ENCODE measurements around the gene ACSL6.

The ACSL6 gene

DNA sequence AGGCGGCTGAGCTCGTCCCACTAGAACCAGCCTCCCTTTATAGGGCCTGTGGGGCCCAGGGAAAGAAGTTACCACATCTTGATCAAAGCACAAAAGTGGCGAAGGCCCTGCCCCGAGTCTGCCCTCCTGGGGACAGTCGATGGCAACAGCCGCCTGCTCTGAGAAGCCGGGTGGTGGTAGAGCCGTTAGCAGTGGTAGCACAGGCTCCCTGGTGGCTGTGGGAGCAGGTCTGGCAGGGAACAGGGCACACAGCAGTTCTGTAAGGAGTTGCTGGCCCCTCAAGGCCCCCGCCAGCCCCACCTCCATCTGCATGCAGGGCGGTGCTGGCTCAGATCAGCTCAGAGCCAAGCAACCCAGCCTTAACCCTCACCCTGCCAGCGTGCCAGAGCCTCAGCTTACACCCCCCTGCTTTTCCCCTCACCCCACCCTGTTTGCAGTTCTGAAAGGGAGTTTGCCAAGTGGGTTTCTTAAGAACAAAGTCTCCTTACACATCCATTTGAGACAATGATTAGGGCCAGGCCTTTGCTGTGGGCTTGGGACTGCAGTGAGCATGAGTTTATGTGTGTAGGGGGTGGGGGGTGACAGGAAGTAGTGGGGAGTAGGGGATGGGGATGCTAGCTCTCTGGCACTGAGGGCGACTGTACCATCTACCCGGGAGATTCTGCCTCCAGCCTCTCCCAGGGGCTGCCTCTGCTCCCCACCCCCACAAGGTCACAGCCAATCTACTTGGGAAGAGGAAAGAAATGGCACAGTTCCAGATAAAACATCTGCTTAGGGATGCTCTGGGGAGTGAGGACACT, 11.8 kb downstream of the ACSL6 start:
- no peak for DNase-seq (ENCODE audit: low read depth)

DNA sequence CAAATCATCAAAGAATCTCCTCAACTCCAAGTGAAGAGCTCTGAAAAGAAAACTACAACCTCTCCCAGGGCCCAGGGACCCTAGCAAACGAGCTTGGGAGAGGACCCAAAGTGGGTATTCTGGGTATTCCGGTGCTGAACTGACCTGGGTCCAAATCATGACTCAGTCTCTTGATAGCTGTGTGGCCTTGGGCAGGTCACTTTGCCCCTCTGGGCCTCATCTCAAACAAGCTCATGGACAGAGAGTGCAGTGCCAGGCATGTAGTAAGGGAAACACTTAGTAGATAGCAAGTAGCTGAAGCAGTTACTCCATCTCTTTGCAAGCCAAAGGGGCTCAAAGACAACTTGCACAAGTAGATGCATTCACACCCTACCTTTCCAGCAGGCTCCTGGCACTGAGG, 12.4 kb downstream of the ACSL6 start:
- DNase-seq (ENCODE audit: low read depth): no peak

DNA sequence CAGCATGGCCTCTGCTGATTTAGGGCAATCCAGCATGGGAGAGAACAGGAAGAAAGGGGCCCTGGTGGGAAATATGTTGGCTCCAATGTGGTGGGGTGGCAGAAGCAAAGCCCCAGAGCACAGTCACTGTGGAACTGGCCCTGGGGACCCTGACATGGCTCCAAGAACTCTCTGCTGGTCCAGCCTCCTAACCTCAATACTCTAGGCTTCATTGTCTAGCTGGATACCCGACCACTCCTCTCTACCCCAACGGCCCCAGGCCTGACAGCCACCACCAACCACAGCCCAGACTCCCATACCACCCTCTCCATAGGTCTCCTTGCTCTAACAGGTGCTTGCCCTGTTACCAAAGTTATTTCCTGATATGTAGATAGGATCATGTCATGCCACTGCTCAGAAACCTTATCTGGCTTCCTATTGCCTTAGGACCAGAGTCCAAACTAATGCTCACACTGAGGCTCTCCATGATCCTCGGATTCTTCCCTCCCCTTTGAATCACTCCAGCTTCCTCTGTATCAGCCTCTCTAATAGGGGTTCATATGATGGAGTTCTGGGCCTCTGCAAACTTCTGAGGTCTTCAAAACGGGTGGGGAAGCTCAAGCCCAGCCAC, 12.9 kb downstream of the ACSL6 start:
- DNase-seq (ENCODE audit: low read depth): no peak

DNA sequence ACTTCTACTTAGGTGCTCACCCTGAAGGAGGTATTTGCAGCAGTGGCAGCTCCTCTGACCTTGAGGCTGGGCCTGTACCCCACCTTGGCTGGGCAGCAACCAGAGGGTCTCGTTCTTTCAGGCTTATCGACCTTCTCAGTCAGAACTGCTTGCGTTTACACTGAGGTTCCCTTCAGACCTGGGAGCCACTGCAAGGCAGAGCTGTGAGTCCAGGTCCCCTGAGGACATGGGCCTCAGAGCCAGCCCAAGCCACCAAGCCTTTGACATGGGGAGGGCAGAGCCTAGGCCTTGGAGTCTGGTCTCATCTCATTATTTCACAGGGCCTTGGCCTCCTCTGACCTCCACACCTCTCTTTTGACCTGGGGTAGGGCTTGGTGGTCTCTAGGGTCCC, 13.7 kb downstream of the ACSL6 start:
- DNase-seq (ENCODE audit: low read depth): no peak

DNA sequence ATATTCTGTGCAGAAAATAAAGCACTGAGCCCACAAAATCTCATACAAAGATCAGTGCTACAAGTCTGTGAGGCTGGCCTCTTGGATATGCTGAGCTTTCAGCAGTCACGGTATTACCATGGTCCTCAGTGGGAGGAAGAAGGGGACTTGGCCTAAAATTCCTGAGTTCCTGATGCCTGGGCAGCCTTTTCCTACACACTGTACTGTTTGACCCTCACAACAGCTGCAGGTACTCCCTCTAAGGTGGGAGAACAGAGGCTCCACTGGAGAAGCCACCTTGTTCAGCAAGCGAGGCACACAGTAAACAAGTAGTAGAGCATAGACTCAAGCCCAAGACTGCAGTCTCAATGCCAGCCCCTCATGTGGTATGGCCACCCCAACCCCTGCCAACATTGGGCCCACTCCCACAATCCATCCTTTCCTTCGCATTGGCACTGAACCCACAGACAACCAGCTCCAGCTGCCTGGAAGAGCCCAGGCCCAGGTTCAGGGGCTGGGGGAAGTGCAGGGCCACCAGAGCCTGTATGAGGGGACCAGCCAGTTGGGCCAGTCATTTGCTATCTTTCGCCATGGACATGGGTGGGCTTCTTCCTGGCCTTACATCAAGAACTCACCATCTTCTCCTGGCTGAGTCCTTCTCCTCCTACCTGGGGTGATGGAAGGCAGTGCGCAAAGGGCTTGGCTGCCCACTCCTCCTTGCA, 14.3 kb downstream of the ACSL6 start:
- no peak for DNase-seq (ENCODE audit: low read depth)

DNA sequence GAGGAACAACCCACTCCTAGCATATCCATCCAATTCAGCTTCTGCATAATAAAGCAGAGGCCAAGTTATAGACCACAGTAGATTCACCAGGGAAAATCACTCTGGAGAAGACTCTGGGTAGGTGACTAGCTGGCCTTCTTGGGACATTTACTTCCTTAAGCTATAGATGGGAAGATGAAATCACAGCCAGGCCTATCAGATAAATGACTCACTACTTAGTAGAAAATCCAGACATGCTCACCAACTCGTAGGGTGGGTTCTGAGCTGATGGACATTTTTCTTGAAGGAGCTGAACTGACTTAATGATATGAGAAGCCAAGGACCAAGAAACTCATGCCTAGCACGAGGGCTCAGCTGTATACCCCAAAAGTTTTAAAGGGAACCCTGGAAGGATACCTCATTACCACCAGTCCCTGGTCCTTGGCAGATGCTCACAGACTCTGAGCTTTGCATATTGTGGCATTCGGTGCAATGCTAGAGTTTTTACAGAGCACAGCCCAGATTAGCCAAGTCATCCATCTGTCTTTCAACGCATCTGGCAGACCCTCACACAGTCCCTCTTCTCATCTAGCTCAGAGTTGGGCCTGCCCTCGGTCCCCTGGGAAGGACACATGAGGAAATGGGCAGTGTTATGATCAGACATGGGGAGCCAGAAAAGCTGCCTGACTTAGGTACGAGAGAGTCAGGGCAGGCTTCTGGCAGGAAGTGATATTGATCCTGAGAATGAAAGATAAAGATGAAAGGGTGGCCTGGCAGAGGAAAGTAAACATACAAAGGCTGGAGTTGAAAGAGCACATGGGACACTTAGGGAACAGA, 15.0 kb downstream of the ACSL6 start:
- DNase-seq (ENCODE audit: low read depth): no peak

DNA sequence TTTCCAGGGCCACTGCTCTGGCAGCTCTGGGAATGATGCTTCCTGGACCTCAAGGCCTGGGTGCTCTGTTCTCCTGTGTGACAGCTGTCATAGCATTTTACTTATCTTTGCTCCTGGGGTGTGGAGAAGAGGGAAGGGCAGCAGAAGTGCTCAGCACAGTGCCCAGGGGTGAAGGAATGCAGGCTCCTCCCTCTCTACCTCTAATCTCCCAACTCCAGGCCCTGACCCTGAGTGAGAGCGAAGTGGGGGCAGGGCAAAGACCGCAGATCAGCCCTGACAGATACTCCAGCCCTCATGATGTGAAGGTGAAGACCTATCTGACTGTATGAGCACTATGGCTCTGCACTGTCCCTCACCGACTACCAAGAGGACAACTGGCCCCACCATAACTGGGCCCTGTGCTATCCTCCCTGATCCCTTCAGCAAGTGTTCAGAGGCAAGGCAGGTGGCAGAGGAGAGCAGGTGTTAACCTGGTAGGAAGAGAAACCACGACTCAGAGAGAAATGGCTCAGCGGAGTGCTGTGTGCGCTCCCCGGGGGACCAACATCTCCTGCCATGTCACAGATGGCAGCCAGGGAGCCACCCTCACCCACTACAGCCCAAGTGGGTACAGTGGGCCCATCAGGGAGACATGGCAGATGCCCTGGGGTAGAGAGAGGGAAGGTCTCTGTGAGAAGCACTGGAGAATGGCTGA, 16.8 kb downstream of the ACSL6 start:
- no peak for DNase-seq (ENCODE audit: low read depth)

DNA sequence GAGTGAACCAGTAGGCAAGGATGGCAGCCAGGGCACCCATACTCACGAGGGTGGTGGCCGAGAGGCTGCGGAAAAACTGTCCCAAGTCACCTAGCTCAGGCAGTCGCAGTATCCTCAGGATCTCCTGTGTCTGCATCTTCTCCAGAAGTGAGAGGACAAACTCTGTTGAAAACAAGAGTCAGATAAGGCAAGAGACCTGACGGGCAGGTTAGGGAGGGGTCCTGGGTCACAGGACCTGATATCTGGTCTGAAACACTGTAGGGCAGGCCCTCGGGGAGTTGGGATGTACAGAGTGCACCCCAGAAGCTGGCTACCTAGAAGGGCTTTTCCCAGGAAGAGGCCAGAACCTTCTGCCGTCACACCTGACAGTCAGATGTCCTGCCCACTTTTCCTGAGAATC, 17.4 kb downstream of the ACSL6 start:
- DNase-seq (ENCODE audit: low read depth): no peak

DNA sequence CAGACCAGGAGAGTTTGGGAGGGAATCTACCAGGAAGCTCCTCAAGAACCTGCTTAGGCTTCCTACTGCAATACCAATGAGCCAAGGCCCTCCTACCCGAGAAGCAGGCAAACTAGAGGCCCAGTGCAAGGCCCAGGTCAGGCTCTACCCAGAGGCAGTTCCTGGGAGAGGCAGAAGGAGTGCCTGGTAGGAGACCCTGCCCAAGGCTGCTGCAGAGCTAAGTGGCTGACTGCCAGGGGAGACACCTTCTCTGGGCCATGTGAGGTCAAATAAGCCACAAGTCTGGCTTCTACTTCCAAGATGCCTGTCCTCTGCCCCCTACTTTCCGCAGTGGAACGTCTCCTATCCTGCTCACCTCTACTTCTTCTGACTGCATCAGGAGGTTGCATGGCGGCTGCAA, 17.8 kb downstream of the ACSL6 start:
- no peak for DNase-seq (ENCODE audit: low read depth)

DNA sequence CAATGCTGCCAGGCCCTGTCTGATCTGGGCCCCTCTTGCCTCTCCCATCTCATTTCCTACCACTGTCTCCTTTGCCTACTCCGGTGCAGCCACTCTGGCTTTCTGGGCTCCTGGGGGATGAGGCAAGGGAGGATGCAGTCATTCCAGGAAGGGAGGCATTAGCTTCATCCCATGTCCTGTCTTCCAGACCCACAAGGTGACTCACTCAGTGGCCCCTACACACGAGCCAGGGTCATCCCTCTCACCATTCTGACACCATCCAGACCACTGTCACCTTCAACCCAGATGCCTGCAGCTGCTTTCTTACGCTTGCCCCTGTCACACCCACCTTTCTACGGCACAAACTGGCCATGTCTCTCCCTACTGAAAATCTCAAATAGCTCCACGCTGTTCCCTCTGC, 19.1 kb downstream of the ACSL6 start:
- DNase-seq (ENCODE audit: low read depth): no peak

DNA sequence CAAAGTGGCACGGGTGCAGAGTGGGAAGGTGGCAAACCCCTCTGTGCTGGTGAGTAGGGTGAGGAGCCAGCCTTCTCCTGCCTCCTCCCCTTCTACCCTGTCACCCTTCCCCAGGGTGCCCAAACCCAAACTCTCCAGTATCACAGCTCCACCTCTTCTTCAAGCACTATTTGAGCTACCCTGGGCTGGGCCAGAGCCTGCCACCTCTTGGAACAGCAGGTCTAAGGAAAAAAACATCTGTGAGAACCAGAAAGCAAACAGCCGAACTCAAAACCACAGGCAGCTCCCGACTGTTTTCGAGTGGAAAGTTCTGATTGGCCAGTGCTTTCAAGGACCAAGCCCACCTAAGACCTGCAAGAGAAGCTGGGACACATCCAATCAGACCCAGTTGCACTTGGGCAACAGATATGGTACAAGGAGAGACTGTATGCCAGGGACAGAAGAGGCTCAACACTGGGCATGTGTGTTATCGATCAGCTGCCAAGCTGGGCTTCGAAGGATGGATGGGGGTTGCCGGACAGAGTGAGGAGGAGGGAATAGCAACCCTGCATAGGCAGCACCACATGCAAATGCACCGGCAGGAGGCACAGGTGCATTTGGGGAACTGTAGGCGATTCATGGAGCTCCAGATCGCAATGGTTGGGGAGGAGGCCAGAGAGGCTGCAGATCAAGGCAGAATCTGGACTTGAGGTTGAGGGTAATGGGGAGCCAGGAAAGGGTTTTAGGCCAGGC, 19.7 kb downstream of the ACSL6 start:
- no peak for DNase-seq (ENCODE audit: low read depth)

DNA sequence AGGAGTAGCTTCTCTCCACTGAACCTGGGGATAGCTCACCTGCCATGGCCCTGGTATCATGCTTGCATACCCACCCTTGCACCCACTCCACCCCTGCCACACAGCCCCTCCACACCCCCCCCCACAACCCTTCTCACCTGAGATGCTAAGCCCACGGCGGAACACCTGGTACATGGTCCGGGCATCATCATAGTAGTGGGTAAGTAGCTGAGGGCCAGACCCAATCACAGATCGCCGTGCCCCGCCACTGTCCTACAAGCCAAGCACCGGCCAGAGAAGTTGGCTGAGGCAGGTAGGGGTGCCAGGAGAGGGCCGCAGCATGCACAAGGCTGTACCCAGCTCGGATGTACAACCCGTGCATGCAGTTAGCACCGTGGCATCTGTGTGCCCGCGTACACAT, 20.7 kb downstream of the ACSL6 start:
- no peak for DNase-seq (ENCODE audit: low read depth)

DNA sequence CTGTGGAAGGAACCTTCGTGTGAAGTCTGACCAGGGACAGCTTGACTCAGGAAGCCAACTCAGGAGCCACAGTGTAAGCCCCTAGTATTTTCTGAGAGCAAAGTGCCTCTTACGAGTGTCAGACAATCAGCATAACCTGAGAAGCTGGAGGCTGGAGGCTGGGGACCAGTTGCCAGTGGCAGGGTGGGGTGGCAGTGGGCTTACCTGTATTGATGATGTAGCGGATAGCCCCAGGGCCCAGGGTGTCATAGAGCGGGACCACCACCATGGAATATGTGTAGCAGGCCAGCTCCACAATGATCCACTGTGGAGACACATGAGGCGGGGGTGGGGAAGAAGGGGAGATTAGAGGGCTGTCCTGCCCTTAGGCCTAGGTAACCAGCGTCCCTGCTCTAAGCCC, 22.9 kb downstream of the ACSL6 start:
- DNase-seq (ENCODE audit: low read depth): no peak

DNA sequence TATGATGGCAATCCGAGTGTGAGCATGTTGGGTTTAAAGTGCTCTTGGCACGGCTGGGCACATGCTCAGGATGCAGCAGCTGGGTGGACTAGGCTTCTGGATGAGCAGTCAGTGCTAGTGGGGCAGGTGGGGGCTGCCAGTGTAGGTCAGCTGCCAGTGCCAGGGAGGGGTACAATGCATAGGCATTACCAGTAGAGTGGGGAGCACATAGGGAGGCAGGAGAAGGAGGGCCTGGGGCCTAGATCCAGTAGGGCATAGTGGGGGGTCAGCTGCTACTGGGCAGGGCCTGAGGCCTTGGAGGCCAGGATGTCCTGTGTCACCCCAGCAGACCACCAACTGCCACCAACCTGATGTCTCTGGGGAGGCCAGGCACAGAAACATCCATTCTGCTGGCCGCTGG, 24.2 kb downstream of the ACSL6 start:
- no peak for DNase-seq (ENCODE audit: low read depth)

DNA sequence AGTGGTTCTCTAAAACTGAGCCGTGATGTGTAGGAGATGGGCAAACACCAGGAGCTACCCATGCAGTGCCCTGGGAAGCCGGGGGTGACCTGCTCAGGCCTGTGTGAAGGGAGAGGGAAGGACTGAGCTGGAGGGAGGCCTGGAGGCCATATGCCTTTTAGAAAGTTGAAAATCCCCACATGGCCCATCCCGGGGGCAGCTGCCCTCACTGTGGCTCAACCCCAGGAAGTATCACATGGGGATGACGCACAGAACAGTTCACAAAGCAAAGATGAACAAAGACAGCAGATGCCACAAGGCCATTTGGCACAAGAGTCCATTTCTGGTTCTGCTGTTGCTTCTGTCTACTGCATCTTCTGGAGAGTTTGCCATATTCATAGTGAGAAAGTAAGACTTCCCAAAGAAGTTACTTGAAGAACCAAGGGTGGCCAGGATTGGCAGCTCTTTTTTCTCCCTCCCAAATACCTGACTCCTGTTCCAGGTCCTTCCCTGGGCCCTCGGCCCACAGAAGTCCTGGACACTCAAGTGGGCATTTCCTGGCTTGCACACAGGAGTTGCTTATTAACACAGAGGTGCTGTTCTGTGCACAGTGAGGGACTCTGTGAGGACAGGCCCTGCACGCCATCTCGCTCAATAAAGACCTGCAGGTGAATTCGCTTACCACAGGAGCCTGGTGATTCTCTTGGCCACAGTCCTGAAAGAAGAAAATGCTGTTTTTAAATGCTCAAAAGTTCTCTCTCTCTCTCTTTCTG, 25.1 kb downstream of the ACSL6 start:
- DNase-seq (ENCODE audit: low read depth): no peak

DNA sequence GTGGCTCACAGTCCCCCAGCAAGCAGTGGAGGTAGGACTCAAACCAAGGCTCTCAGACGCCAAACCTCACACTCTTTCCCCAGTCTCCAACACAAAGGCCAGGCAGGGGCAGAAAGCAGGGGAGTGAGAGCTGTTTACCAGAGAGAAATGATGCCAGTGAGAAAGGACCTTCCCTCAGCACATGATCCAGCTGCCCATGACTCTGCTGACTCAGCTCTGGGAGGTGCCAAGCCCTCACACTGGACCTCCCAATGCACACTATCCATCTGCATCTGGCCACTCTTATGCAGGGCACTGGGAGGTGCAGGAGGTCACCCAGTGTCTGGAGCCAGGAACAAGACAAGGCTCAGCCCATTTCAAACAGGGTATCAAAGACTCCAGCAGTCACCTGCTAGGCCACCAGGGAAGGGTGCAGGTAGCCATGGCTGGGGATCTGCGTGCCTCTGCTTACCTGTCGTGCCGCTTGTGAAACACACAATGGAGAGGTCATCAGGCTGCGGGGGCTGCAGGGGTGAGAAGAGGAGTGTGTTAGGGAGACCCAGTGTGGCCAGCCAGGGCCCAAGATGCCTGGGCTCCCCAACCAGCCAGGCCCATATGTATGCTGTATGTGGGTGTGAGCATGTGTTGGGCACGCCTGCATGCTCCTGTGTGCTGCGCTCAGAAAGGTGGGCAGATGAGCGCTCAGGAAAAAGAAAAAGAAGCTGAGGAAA, 26.3 kb downstream of the ACSL6 start:
- DNase-seq (ENCODE audit: low read depth): no peak

DNA sequence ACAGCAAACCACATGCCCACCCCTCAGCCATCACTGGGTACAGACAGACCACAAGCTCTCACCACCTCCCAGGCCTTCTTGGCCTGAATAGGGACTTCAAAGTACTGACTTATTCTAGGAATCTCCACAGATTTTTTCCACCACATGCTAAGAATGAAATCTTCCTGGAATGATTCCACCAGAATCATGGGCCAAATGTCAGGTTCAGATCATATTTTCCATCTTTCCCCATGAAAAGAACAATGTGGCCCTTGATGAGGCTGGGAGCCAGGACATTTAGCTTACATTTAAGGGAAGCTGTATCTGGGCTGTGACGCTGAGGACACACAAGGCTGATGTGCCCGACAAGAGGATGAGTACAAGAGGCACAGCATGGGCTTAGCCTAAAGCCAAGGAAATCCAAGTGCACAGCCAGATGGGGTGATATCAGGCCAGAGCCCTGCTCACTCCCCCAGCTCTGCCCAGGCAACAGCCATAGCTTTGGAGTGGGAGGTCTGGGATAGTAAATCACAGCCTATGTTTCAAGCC, 28.1 kb downstream of the ACSL6 start:
- DNase-seq (ENCODE audit: low read depth): no peak

DNA sequence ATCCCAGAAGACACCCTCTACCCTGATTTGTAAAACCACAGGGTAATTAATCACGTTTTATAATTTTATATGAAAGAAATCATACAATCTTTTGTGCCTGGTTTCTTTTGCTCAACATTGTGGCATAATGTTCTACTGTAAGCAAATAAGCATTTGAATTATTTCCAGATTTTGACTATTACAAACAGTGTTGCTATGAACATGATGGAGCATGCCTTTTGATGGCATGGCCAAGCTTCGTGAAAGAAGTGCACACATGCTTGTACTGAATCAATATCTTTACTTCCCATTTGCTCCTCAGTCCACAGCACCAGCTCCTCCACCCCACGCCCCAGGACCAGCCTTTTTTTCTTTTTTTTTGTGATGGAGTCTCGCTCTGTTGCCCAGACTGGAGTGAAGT, 29.9 kb downstream of the ACSL6 start:
- DNase-seq (ENCODE audit: low read depth): no peak

DNA sequence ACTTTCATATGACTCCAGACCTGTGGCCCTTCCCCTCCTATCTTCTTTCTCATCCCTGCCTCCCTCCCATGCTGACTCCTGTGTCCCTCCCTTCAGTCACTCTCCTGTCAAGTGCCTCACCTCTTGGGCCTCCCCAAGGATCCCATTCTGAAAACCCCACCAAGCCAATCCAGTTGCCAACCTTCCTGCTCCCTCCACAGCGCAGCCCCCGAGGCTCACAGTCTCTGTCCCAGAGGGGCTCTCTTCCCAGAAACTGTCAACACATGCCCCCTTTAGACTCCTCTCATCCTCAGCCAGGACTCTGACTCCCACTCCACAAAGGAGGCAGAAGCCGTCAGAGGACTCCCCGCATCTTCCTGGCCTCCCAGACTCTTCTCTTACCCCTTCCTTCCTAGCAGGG, 30.8 kb downstream of the ACSL6 start:
- DNase-seq (ENCODE audit: low read depth): no peak

DNA sequence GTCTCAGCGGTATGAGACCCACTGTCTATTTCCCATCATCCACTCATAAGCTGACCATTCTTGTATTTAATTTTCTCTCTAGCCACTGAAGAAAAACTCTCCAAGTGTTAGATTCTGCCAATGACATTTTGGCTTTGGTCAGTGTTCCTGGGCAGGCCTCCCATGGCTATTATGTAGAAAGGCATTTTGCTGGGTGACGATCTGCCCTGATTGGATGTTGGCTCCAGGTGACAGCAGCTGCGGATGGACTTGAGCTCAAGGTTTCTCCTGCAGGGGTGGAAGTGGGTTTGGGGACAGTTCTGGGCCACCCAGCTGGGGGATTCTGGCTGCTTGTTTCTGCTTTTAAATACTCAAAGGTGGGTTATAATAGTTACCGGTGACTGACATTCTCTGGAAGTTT, 31.6 kb downstream of the ACSL6 start:
- no peak for DNase-seq (ENCODE audit: low read depth)

Data from stimulated activated CD8-positive, alpha-beta memory T cell treated with anti-CD3 and anti-CD28 coated beads, Interleukin-15, amount 100 ng/mL, for 24 hours (primary cell).